ENCODE data around the gene DLL3.

DLL3 gene

DNA sequence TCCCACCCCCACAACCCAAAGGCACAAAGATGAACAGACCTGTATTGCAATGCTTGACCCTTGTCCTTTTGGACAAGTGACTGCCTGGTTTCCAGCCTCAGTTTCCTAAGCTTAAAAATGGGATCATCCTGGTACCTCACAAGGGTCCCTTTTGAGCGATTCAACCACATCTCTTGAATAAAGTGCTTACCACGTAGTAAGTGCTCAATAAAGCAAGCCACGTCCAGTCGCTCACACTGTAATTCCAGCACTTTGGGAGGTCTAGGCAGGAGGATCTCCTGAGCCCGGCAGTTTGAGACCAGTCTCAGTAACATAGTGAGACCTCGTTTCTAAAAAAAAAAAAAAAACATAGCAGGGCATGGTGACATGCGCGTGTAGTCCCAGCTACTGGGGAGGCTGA is 1.2 kb downstream of the DLL3 start:
- no peak overlapping the region for H3K4me3 ChIP-seq (ENCODE audit: low read depth, low read length)
- no peak for TF ChIP-seq CTCF (conservative IDR thresholded peaks at IDR 0.05; ENCODE audit: low read depth, low read length)
- no peak for DNase-seq (ENCODE audit: low read depth)

- no peak for DNase-seq (ENCODE audit: low read depth)
- TF ChIP-seq CTCF (conservative IDR thresholded peaks at IDR 0.05; ENCODE audit: low read depth, low read length): no peak
- H3K4me3 ChIP-seq (ENCODE audit: low read depth, low read length): no peak overlapping the region
Measured at GRCh38 chr19:39500543-39500942, 1.8 kb downstream of the DLL3 start.

DNA sequence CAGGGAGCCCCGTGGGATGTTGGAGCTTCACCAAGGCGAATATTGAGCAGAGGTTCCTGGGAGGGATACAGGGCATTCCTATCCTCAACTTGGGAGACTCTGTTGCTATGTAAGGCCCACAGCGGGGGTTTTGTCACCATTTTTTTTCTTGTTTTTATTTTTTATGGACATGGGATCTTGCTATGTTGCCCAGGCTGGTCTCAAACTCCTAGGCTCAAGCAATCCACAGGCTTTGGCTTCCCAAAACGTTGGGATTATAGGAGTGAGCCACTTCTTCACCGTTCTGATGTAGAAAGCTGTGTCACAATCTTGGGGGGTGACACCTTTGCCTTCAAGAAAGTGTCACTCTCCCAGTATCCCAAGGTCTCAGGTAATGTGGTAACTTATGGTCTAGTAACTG is 2.6 kb downstream of the DLL3 start:
- H3K4me3 ChIP-seq (ENCODE audit: low read depth, low read length): no peak overlapping the region
- no peak for DNase-seq (ENCODE audit: low read depth)
- TF ChIP-seq CTCF (conservative IDR thresholded peaks at IDR 0.05; ENCODE audit: low read depth, low read length): no peak

DNA sequence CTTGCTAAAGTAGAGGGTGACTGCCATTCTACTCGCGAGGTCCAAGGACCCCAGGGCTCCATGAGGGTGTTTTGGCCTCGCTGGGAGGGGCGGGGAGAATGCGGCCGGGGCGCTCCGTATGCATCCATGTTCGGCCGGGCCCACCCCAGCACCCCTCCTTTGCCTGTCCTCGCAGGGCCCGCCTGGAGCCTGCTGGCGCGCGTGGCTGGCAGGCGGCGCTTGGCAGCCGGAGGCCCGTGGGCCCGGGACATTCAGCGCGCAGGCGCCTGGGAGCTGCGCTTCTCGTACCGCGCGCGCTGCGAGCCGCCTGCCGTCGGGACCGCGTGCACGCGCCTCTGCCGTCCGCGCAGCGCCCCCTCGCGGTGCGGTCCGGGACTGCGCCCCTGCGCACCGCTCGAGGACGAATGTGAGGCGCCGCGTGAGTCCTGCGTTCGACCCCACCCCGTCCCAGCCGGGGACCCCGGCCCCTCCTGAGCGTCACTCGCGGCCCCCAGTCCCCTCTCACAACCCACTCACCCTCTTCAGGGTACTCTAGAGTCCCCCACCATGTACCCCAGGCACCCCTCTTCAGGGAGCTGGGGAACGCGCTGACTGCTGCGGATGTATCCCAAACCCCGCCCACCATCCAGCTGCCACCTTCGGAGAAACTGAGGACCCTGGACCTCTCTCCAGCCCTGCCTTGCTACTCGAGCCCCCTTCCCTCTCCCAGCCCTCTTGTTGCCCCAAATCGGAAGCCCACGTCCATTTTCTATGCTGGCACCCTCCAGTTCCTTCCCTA is 4.1 kb downstream of the DLL3 start:
- no peak overlapping the region for H3K4me3 ChIP-seq (ENCODE audit: low read depth, low read length)
- TF ChIP-seq CTCF (conservative IDR thresholded peaks at IDR 0.05; ENCODE audit: low read depth, low read length): peak; percentile 49
- DNase-seq (ENCODE audit: low read depth): peak; percentile 73

GRCh38 chr19:39506598-39506943 is 7.8 kb downstream of the DLL3 start:
- no peak for DNase-seq (ENCODE audit: low read depth)
- TF ChIP-seq CTCF (conservative IDR thresholded peaks at IDR 0.05; ENCODE audit: low read depth, low read length): no peak
- H3K4me3 ChIP-seq (ENCODE audit: low read depth, low read length): peak overlapping the region; percentile 38

GRCh38 chr19:39506944-39507714 is 8.4 kb downstream of the DLL3 start:
- TF ChIP-seq CTCF (conservative IDR thresholded peaks at IDR 0.05; ENCODE audit: low read depth, low read length): no peak
- H3K4me3 ChIP-seq (ENCODE audit: low read depth, low read length): peak overlapping the region; percentile 58
- peak; percentile 67 for DNase-seq (ENCODE audit: low read depth)

All from choroid plexus epithelial cell (primary cell).